ENCODE measurements around the gene RAB3B. TPM values are rescaled to one million over a fixed set of nuclear protein-coding genes. Genes with fewer than 3 reads are reported as not detected.

Gene RAB3B
- total and polyA plus RNA-seq, 7 donors, result under 0.01 to 0.04 TPM; not detected in 5

GRCh38 chr1:51912881-51913280 is 77.6 kb downstream of the RAB3B start:
- H3K27ac ChIP-seq, result no peak overlapping the region
- TF ChIP-seq CTCF (IDR thresholded peaks at IDR 0.05), result no peak
- DNase-seq (no peak), ATAC-seq (no peak)
- H3K9me3 ChIP-seq, result no peaks in the 10 kb centered on the region
- WGBS, 3 donors, result 42 to 43% (median 42%) methylated on average over 7 of the region's 7 CpGs
- H3K4me1 ChIP-seq, result no peaks in the 10 kb centered on the region
- peaks cover 0 to 33% (median 10%) of the 10 kb centered on the region in 3 donors for H3K27me3 ChIP-seq (ENCODE audit: insufficient read depth in 3 of 3, low read length in 2 of 3)
- intact Hi-C loops (cut with DNase I), result no loop called here
- no peak overlapping the region for H3K4me3 ChIP-seq
- H3K36me3 ChIP-seq (ENCODE audit: insufficient read depth in 1 of 2, low read depth in 1 of 2), result no peaks in the 10 kb centered on the region

- H3K4me3 ChIP-seq, result no peak overlapping the region
- TF ChIP-seq CTCF (IDR thresholded peaks at IDR 0.05), result no peak
- intact Hi-C loops (cut with DNase I), result no loop called here
- 42 to 50% (median 44%) methylated on average over 4 of the region's 4 CpGs for WGBS, 3 donors
- no peak for ATAC-seq
- no peak overlapping the region for H3K27ac ChIP-seq
- H3K4me1 ChIP-seq, result no peaks in the 10 kb centered on the region
- peaks cover 0 to 44% (median 7%) of the 10 kb centered on the region in 3 donors for H3K27me3 ChIP-seq (ENCODE audit: insufficient read depth in 3 of 3, low read length in 2 of 3)
- H3K36me3 ChIP-seq (ENCODE audit: insufficient read depth in 1 of 2, low read depth in 1 of 2), result no peaks in the 10 kb centered on the region
- no peaks in the 10 kb centered on the region for H3K9me3 ChIP-seq
- DNase-seq, result no peak
Measured at GRCh38 chr1:51910221-51911000, 80.1 kb downstream of the RAB3B start.

GRCh38 chr1:51908499-51908898 is 82.0 kb downstream of the RAB3B start:
- H3K36me3 ChIP-seq (ENCODE audit: insufficient read depth in 1 of 2, low read depth in 1 of 2), result no peaks in the 10 kb centered on the region
- TF ChIP-seq CTCF (IDR thresholded peaks at IDR 0.05), result no peak
- H3K4me3 ChIP-seq, result no peak overlapping the region
- WGBS, 3 donors, result 48 to 77% (median 55%) methylated on average over 2 of the region's 2 CpGs
- intact Hi-C loops (cut with DNase I), result loop anchor here in 1 of 2 donors (5.0 kb wide), 1 partner anchor 1734 kb away; no protein-coding TSS in a partner anchor
- no peak for DNase-seq
- no peaks in the 10 kb centered on the region for H3K9me3 ChIP-seq
- no peak overlapping the region for H3K27ac ChIP-seq
- ATAC-seq, result no peak
- no peaks in the 10 kb centered on the region for H3K4me1 ChIP-seq
- peaks cover 0 to 54% (median 3%) of the 10 kb centered on the region in 3 donors for H3K27me3 ChIP-seq (ENCODE audit: insufficient read depth in 3 of 3, low read length in 2 of 3)

- Histone ChIP-seq H3K9me3 (no peaks in the 10 kb centered on the region), H3K27me3 (ENCODE audit: insufficient read depth in 3 of 3, low read length in 2 of 3) (peaks cover 0 to 54% (median 3%) of the 10 kb centered on the region in 3 donors), H3K4me3 (no peak overlapping the region), H3K27ac (no peak overlapping the region), H3K4me1 (no peaks in the 10 kb centered on the region), H3K36me3 (ENCODE audit: insufficient read depth in 1 of 2, low read depth in 1 of 2) (no peaks in the 10 kb centered on the region)
- TF ChIP-seq CTCF (IDR thresholded peaks at IDR 0.05), result no peak
- DNase-seq, result no peak
- 71 to 81% (median 73%) methylated on average over 4 of the region's 4 CpGs for WGBS, 3 donors
- intact Hi-C loops (cut with DNase I), result loop anchor here in 1 of 2 donors (5.0 kb wide), 1 partner anchor 1735 kb away; no protein-coding TSS in a partner anchor
- no peak for ATAC-seq
Measured at GRCh38 chr1:51907079-51907702, 83.3 kb downstream of the RAB3B start.
